MM.1S (cell line): ENCODE results near the gene GLRA3.
A peak's percentile ranks its signal among the peaks of the same experiment; 100 is the strongest.
"Not testable (repeated sequence)": the region's sequence is repeated elsewhere in the genome, so short reads cannot be mapped to it uniquely, and the experiment has no call there.

ENCODE experiments used
- DNase-seq: peaks from one replicate; pipeline ENCODE4 v3.0.0-alpha.2; 2015
- H2AFZ ChIP-seq: fragments of 300-600 bp; sonication (generic); 2 replicates; pipeline ENCODE4 v1.6.0; 2016; ENCODE audit warnings: antibody characterized with exemption, low read length
- H3F3A ChIP-seq: fragments of 300-600 bp; sonication (generic); 2 replicates; pipeline ENCODE4 v1.6.1; 2016; ENCODE audit warnings: mild to moderate bottlenecking, antibody characterized with exemption, low read length, moderate library complexity, mixed read lengths; ENCODE audit not compliant: insufficient read depth
- H3K27ac ChIP-seq: fragments of 300-600 bp; sonication (generic); 2 replicates; pipeline ENCODE4 v1.5.1; 2016; ENCODE audit warnings: mild to moderate bottlenecking, low read length
- H3K27me3 ChIP-seq: fragments of 300-600 bp; sonication (generic); replicated peaks from 2 replicates; pipeline ENCODE4 v1.6.0; 2016; ENCODE audit warnings: low read length; ENCODE audit not compliant: insufficient read depth
- H3K36me3 ChIP-seq: fragments of 300-600 bp; sonication (generic); replicated peaks from 2 replicates; pipeline ENCODE4 v1.6.1; 2016; ENCODE audit warnings: mild to moderate bottlenecking, low read length, mixed read lengths; ENCODE audit not compliant: insufficient read depth
- H3K4me1 ChIP-seq: fragments of 300-600 bp; sonication (generic); 2 replicates; pipeline ENCODE4 v1.6.1; 2016; ENCODE audit warnings: low read length, mixed read lengths
- H3K4me2 ChIP-seq: fragments of 300-600 bp; sonication (generic); 2 replicates; pipeline ENCODE4 v1.6.0; 2016; ENCODE audit warnings: low read depth, low read length
- H3K4me3 ChIP-seq: fragments of 300-600 bp; sonication (generic); 2 replicates; pipeline ENCODE4 v1.5.1; 2016; ENCODE audit warnings: low read length, mixed read lengths
- H3K79me2 ChIP-seq: fragments of 300-600 bp; sonication (generic); 2 replicates; pipeline ENCODE4 v1.6.1; 2016; ENCODE audit warnings: mixed run types, low read length, mixed read lengths
- H3K9ac ChIP-seq: fragments of 300-600 bp; sonication (generic); 2 replicates; pipeline ENCODE4 v1.6.1; 2016; ENCODE audit warnings: low read length, mixed read lengths
- H3K9me2 ChIP-seq: fragments of 300-600 bp; sonication (generic); replicated peaks from 2 replicates; pipeline ENCODE4 v1.6.1; 2016; ENCODE audit warnings: mild to moderate bottlenecking, low read length, mixed read lengths; ENCODE audit not compliant: insufficient read depth
- H3K9me3 ChIP-seq: fragments of 300-600 bp; sonication (generic); replicated peaks from 2 replicates; pipeline ENCODE4 v1.6.1; 2016; ENCODE audit warnings: mild to moderate bottlenecking, low read length, mixed read lengths; ENCODE audit not compliant: insufficient read depth
- H4K20me1 ChIP-seq: fragments of 300-600 bp; sonication (generic); 2 replicates; pipeline ENCODE4 v1.6.1; 2016; ENCODE audit warnings: mild to moderate bottlenecking, low read length, moderate library complexity, mixed read lengths; ENCODE audit not compliant: insufficient read depth
- EZH2 ChIP-seq: fragments of 300-600 bp; sonication (generic); optimal IDR thresholded peaks from 2 replicates; pipeline ENCODE3; 2017; ENCODE audit warnings: low read depth, mild to moderate bottlenecking, antibody characterized with exemption, low read length, mixed read lengths
- EZH2phosphoT487 ChIP-seq: fragments of 300-600 bp; sonication (generic); IDR thresholded peaks from 2 replicates; pipeline ENCODE4 v1.6.1; 2018; ENCODE audit warnings: antibody characterized with exemption, low read length
- TF ChIP-seq, protein P1 (sequence below): fragments of 300-600 bp; sonication (generic); IDR thresholded peaks from 2 replicates; pipeline ENCODE4 v1.5.1; 2016; ENCODE audit warnings: antibody characterized with exemption, low read length, mixed read lengths

GLRA3 gene

DNA sequence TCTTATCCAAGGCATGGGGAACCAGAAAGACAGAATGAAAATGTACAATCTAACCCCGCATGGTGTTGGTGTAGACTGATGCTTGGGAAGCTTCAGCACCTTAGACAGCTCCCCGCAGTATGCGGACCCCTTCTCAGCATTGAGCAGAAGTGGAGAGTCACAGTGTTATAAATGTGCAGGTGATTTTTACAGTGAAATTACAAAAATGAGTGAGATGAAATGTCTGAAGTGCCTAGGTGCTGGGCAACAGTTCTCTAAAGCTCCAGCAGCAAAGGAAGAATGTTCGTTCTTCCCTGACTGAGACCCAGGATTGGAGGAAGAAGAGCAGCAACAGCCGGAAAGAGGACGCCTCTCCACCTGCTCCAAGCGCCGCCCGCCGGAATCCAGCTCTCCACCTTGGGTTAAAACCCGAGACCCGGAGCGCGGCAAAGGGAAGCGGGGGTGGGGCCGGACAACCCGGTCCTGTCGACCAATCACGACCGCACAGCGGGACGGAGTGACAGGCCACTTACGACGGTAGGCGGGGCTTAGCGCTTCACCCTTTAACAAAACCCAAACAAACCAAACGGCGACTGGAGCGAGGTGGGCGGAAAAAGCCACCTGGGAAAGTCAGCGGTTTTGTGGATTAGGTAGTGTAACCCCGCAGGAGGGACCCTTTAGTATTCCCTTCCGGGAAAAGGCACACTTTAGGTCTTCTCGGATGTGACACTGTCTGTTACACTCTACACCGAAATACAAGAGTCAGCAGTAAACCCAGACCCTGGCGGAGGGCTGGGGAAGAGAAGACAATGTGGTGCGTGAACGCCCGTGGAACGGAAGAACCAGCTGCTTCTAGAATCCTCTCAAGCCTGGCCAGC lies at the start of gene GLRA3:
GLRA3 (minus strand) TSS at position 403 of the 857 bp plus-strand sequence. CDS start 436 bp downstream, outside the sequence.
- Histone ChIP-seq H3K9ac (peak within 1 kb of the TSS; percentile 46; the same call in 1 of the 2 replicates), H3K36me3 (no peaks in the 10 kb centered on the region), H3K27ac (peak within 1 kb of the TSS; percentile 57; the same call in 1 of the 2 replicates), H2AFZ (peak within 1 kb of the TSS; percentile 47), H3K4me3 (peak within 1 kb of the TSS; percentile 60), H3K27me3 (no peaks in the 10 kb centered on the region), H3K4me2 (peak within 1 kb of the TSS; percentile 36), H3K9me2 (no peaks in the 10 kb centered on the region), H4K20me1 (no peaks in the 10 kb centered on the region), H3K4me1 (peaks cover 18% of the 10 kb centered on the region), H3K79me2 (no peaks in the 10 kb centered on the region), H3K9me3 (no peaks in the 10 kb centered on the region), H3F3A (peaks cover 2% of the 10 kb centered on the region; the same call in 1 of the 2 replicates)
- TF ChIP-seq, protein P1, sequence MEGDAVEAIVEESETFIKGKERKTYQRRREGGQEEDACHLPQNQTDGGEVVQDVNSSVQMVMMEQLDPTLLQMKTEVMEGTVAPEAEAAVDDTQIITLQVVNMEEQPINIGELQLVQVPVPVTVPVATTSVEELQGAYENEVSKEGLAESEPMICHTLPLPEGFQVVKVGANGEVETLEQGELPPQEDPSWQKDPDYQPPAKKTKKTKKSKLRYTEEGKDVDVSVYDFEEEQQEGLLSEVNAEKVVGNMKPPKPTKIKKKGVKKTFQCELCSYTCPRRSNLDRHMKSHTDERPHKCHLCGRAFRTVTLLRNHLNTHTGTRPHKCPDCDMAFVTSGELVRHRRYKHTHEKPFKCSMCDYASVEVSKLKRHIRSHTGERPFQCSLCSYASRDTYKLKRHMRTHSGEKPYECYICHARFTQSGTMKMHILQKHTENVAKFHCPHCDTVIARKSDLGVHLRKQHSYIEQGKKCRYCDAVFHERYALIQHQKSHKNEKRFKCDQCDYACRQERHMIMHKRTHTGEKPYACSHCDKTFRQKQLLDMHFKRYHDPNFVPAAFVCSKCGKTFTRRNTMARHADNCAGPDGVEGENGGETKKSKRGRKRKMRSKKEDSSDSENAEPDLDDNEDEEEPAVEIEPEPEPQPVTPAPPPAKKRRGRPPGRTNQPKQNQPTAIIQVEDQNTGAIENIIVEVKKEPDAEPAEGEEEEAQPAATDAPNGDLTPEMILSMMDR = no peak
- TF ChIP-seq EZH2phosphoT487 (no peak), EZH2 (no peak)
- DNase-seq = peak; percentile 78

DNA sequence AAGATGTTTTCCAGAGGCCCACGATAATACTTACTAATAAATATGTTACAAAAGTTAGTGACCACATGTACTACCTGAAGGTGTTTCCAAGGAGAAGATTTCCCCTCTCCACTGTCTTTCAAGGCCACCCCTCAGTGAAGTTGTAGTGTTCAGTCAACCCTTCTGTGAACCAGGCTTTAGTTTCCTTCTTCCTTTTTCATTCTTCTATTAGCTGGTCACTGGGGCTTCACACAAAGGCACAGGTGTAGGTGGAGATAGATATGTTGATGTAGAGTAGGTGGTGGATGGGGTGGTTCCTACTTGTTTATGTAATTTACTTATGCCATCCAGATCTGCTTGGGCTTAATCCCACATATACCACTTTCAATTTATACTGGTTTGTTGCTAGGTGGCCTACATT lies 45.9 kb upstream of the GLRA3 start:
- H4K20me1 ChIP-seq = no peaks in the 10 kb centered on the region
- H3K36me3 ChIP-seq = no peaks in the 10 kb centered on the region
- TF ChIP-seq EZH2 (no peak), EZH2phosphoT487 (no peak)
- TF ChIP-seq, protein P1 = no peak
- no peak overlapping the region for H3K9ac ChIP-seq
- DNase-seq = no peak
- H3K4me3 ChIP-seq = no peak overlapping the region
- H3K27me3 ChIP-seq = no peaks in the 10 kb centered on the region
- H3K27ac ChIP-seq = no peak overlapping the region
- no peaks in the 10 kb centered on the region for H3K4me1 ChIP-seq
- H3F3A ChIP-seq = no peaks in the 10 kb centered on the region
- no peak overlapping the region for H2AFZ ChIP-seq
- no peak overlapping the region for H3K4me2 ChIP-seq
- no peaks in the 10 kb centered on the region for H3K9me2 ChIP-seq
- no peaks in the 10 kb centered on the region for H3K9me3 ChIP-seq
- H3K79me2 ChIP-seq = no peaks in the 10 kb centered on the region

DNA sequence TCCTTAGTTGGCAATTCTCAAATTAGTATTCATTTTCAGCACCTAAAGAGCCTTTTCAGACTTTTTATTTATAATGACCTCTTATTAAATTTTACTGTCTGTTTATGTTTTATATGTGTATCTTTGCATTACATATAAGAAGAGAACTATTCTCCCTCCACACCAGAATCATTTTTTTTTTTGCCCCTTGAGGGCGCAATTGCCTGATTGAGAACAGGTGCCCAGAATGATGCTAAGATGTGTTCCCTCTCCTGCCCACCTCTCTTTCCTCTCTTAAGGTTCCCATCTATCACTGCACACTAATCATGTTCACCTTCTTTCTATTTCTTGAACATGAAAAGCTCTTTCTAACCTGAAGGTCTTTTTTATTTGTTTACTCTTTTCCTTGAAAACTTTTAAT lies 44.9 kb upstream of the GLRA3 start:
- Histone ChIP-seq H3K9me2 (no peaks in the 10 kb centered on the region), H3K27ac (no peak overlapping the region), H3K36me3 (no peaks in the 10 kb centered on the region), H3K4me1 (no peaks in the 10 kb centered on the region), H4K20me1 (no peaks in the 10 kb centered on the region), H2AFZ (no peak overlapping the region), H3F3A (no peaks in the 10 kb centered on the region), H3K27me3 (no peaks in the 10 kb centered on the region), H3K4me3 (no peak overlapping the region), H3K9me3 (no peaks in the 10 kb centered on the region), H3K79me2 (no peaks in the 10 kb centered on the region), H3K4me2 (no peak overlapping the region), H3K9ac (no peak overlapping the region)
- TF ChIP-seq, protein P1 = peak; percentile 51
- TF ChIP-seq EZH2 = no peak
- DNase-seq = peak; percentile 31

DNA sequence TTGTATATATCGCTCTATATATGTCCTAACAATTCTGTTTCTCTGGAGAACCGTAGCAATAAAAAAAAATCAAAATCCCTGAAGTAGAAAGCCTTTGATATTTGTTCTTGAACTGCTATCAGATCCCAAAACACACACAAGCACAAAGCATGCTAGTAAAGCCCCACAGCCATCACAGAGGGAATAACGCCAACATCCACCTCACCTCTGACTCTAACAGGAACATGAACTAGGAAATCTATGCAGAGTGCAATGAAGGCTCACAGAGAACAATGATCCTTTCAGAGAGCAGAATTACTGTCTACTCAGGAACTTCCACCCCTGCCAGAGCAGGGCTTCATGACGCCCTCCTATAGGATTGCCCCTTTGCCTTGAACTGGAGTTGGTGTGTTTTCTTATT lies 44.1 kb upstream of the GLRA3 start:
- H3K36me3 ChIP-seq, H3F3A ChIP-seq, H3K27ac ChIP-seq, H3K4me2 ChIP-seq, H3K9me2 ChIP-seq, H3K9me3 ChIP-seq, H2AFZ ChIP-seq, H4K20me1 ChIP-seq, H3K4me3 ChIP-seq, H3K4me1 ChIP-seq, H3K27me3 ChIP-seq, H3K79me2 ChIP-seq, H3K9ac ChIP-seq, DNase-seq: not testable (repeated sequence)
